Stimulated activated CD4-positive, alpha-beta T cell treated with anti-CD3 and anti-CD28 coated beads, TNF-alpha, amount 100 ng/mL, for 48 hours (primary cell): ENCODE measurements around the gene GREB1.

Experiments used
- DNase-seq, 3 donors: peaks; one replicate each; pipeline ENCODE4 v3.0.0-alpha.2; 2020; ENCODE audit warnings: low read depth in 3 of 3

GREB1 gene

DNA sequence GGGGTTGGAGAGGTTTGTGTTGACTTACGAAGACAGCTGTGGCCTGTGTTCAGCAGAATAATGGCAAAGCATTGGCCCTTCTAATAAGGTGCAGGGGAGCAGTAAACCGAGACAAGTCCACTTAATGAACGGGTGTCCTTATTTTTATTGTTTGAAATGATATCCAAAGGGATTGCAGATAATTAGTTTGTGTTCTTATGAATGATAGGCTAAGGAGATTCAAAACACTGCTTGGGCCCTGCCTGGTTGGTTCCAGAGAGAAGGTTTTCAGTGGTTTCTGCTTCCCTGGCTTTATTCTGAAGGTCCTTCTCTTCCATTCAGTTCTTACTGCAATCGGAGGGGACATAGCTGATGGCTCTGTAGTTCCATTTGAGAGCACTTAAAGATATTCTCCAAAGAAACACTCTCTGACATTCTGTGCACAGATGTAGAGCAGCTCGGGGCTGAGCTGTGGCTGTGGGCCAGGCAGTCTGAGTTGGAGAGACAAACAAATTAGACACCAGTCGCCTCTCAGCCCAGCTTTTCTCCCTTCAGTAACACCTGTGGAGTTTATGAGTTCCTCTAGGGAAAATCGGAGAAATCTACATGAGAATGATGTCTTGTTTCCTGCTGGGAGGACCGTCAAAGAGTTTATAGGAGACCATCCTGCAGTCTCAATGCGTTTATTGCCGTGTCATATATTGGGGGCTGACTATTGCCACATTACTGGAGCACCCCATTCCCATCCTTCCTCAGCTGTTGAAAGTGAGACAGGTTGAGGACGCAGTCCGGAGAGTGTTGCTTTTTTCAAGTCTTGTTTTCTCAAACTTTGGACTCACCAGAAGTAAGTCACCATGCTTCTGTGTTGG is 6.5 kb downstream of the GREB1 start:
- no peak for DNase-seq

- no peak for DNase-seq
Observed at GRCh38 chr2:11540996-11541692, 7.3 kb downstream of the GREB1 start.

DNA sequence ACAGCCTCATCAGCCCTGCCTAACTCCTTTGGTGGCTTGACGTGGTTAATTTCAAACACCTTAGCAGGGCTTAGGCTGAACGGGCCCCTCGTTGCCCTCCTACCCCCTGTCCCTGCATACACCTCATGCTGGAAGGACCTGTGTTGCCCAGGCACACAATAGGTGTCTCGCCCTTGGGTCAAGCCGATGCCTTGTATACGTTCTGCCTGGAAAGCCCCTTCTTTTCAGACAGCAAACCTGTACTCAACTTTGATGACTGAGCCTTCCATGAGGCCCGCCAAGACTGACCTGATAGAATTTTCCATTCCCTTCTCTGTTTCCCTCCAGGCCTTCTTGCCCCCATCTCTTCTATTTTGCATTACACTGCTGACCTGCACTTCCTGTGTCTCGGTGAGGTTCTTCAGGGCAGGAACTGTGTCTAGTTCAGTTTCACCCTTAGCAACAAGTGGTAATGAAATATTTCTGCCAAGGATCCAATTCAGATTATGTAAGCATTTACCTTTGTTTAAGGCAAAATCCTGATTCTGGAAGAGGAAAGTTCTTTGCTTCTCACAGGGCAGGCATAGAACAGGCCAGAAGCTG is 7.9 kb downstream of the GREB1 start:
- DNase-seq: no peak

GRCh38 chr2:11542275-11542819 is 8.5 kb downstream of the GREB1 start:
- DNase-seq: no peak

- no peak for DNase-seq
Observed at GRCh38 chr2:11543337-11544216, 9.7 kb downstream of the GREB1 start.

- no peak for DNase-seq
Observed at GRCh38 chr2:11546072-11546471, 12.2 kb downstream of the GREB1 start.

DNA sequence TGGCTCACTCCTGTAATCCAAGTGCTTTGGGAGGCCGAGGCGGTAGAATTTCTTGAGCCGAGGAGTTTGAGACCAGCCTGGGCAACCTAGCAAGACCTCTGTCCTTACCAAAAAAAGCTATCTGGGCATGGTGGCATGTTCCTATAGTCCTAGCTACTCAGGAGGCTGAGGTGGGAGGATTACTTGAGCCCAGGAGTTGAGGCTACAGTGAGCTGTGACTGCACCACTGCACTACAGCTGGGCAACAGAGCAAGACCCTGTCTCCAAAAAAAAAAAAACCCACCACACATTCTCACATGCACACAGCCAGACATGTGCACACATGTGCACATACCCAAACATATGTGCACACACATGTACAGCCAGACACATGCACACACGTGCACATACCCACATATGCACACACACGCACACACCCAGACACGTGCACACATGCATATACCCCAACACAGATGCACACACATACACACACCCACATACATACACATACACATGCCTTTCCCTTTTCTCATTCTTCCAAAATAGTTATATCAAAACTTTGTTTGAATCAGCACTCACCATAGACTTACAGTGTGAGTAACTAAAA is 14.2 kb downstream of the GREB1 start:
- no peak for DNase-seq

DNA sequence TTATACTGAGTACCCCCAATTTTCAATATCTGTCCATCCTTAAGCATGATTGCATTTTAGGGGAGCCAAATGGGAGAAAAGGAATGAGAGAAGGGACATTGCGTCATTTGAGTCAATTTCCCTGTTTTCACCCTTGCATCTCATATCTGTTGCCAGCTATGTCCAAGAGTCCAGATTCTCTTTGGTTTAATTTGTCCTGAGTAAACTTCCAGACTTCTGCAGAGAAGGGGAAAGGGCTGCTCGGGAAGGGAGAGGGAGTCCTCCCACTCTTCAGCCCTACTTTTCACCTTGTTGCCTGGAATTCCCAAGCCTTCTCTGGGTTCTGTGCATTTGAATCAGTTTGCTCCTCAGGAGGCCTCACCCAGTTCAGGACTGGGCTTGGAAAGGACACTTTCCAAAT is 16.5 kb downstream of the GREB1 start:
- no peak for DNase-seq

DNA sequence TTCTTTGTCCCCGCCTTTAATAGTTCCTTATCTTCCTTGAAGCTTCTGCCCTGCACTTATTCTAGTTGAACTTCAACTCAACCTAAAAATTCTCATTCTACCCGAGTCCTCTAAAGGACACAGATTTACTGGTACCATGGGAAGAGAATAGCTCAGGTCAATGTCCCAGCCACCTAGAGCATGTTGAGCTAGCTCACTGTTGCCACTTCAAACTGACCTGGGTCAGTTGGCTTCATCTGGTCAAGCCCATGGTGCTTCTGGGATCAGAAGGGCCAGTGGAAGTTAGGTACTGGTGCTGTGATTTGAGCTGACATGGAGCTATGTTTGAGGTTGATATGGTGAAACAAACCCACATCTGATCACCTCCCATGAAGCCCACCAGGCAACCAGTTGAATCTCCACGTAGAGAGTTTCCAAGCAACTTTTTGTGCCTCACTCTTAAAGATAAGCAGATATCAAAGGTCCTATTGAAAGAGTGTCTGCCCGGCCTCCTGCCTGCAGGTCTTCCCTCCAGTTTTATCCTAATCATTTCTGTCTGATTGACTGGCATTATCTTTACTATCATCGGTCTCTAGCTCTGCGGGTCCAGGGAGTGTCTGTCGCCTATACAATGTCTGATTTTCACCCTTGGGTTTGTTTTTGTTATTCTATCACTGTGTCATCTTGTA is 17.2 kb downstream of the GREB1 start:
- no peak for DNase-seq

GRCh38 chr2:11551569-11552259 is 17.9 kb downstream of the GREB1 start:
- DNase-seq: no peak

DNA sequence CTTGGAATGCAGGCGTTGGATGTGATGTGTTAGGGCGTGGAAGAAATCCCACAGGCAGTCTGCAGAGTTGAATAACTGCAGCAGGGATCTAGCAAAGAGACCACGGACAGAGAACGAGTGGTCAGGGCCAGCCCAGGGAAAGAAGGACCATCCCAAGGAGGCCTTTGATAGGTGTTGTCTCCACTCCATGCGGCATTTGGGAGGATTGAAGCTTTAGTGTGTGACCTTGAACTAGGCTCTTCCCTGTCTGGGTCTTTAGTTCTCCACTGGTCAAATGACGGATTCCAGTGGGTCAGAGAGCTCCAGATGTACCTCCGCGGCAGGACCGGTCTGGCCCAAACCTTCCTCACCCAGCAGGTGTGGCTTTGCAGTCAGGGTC is 18.4 kb downstream of the GREB1 start:
- DNase-seq: no peak

DNA sequence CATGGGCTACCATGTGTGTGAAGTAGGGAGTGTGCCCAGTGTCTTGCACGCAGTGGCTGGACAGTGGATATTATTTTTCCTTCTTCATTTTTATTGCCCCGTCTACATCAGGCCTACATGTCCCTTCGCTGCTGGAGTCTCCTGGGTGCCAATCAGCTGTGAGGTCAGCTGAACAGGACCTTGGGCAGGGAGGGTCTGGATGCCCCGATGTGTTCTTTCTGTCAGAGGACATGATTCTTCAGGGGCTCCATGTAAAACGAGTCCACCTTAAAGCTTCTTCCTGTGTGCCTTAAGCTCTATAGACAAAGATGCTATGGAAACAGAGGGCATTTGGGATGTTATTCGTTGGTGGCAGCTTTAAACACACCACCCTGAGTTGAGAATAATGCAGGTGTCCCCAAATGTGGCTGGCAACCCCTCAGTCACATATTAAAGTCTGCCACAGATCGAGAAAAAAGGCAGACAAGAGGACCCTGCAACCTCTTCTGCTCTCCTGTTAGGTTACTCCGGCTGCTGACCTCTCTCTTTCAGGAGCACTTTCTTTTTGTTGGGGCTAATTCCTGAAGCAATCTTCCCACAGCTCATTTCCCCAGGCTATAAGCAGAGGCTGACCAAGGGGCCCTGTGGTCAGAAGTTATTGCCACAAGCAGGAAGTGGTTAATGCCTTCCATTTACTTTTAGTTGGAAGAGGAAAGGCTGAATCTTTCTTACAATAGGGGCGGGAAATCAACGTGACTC is 20.0 kb downstream of the GREB1 start:
- DNase-seq: no peak

DNA sequence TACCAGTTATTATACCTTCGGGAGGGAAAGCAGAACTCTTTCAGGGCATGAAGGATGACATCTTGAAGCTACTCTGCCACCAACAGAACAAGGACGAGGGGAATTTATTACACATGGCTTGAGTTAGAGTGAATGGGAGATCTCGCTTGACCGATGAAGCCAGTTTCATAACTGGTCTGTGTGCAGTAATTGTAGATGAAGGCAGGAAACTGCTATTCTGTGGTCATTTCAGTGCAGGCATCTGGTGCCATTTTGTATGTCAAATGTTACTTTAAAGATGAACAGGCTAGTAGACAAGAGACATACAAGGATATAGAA is 20.5 kb downstream of the GREB1 start:
- DNase-seq: no peak

GRCh38 chr2:11556101-11556806 is 22.4 kb downstream of the GREB1 start:
- no peak for DNase-seq

GRCh38 chr2:11558214-11558886 is 24.5 kb downstream of the GREB1 start:
- DNase-seq: no peak

DNA sequence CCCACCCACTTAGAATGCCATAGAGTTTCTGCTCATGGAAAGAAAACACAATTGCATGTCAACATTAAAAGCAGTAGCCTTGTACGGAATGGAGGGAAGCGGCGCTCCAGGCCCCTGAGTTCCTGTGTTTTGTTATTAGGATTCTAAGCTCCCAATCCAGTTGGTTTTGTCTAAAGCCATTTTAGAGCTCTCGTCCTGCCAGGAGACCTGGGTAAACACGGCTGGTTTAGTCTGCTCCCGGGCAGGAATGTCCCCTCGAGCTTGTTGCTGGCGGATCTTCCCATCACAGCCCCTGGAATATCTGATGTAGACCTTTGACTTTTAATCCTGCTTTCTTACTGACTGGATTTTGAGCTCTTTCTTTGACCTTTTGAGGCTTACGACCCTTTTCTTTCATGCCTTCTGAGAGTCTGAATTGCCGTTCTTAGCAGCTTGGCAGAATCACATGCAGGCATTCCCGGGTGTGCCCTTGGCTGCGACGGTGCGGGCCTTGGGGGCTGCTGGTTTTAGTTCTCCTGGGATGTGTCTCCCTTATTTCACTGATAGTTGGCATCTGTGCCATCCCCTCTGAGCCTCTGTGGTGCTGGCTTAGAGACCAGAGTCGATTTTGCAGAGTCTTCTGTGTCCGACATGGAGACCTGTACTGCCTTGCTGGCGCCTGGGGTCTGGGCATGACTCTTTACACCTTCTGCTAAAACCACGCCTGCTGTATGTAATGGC is 25.4 kb downstream of the GREB1 start:
- DNase-seq: no peak

DNA sequence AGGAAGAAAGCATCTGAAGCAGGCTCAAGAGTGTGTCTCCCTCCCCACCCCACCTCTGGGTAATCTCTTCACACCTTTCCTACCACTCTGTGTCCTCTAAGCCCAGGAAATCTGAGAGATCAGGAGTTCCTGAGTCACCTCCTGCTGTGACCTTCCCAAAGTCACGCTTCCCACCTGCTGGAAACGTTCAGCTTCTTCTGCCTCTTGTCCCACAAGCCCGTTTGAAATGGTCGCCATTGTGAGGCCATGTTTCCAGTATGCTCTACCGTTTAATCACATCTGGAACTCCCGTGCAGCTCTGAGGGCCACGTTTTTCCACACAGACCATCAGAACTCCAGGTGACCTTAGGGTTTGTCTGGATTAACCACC is 25.9 kb downstream of the GREB1 start:
- no peak for DNase-seq

DNA sequence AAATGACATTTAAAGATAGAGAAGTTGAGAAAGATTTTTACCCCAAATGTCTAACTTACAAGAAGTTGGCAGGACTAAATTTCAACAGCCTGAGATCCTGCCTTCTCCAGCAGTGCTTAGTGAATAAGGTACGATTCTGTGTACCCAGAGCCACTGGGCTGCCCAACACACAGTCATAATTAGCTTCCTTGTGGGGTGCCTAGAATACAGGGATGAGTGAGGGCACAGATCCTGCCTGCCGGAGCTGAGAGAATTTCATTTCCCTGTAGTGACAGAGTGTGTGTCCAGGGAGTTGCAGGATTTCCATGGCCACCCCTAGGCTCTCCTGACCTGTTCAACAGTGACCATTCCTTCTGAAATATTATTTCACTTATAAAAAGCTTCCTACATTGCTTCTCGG is 27.0 kb downstream of the GREB1 start:
- no peak for DNase-seq
